GM12878 (cell line): ENCODE measurements around the gene PADI3. TPM values are rescaled to one million over a fixed set of nuclear protein-coding genes. Genes with fewer than 3 reads are reported as not detected.

Source experiments
- BHLHE40 ChIP-seq, 2 experiments: fragments of 450-650 bp in 1 of 2; IDR thresholded peaks; 2 replicates each; pipeline ENCODE4 v1.6.1; 2011 to 2017; ENCODE audit warnings: low read depth in 2 of 2, borderline replicate concordance in 1 of 2, improper control_type of control experiment in 1 of 2, low read length in 1 of 2, mild to moderate bottlenecking in 1 of 2
- CUX1 ChIP-seq: IDR thresholded peaks from 2 replicates; pipeline ENCODE4 v1.6.1; 2012; ENCODE audit warnings: improper control_type of control experiment, low read depth, low read length; ENCODE audit not compliant: insufficient replicate concordance
- FOS ChIP-seq: IDR thresholded peaks from 3 replicates; pipeline ENCODE4 v1.6.1; 2011; ENCODE audit warnings: borderline replicate concordance; ENCODE audit not compliant: insufficient read length; ENCODE audit errors: extremely low read depth
- LARP7 ChIP-seq: fragments of 450-650 bp; IDR thresholded peaks from 2 replicates; pipeline ENCODE4 v1.6.1; 2017; ENCODE audit warnings: mild to moderate bottlenecking
- PKNOX1 ChIP-seq: fragments of 450-650 bp; IDR thresholded peaks from 2 replicates; pipeline ENCODE4 v1.6.1; 2016; ENCODE audit warnings: mild to moderate bottlenecking
- RFX5 ChIP-seq: IDR thresholded peaks from 2 replicates; pipeline ENCODE4 v1.6.1; 2011; ENCODE audit warnings: low read depth, low read length, improper control_type of control experiment
- TCF12 ChIP-seq: IDR thresholded peaks from 2 replicates; pipeline ENCODE4 v1.6.1; 2011; ENCODE audit warnings: low read depth, mild to moderate bottlenecking, low read length
- ZBTB11 ChIP-seq: fragments of 450-650 bp; formaldehyde crosslinking; IDR thresholded peaks from 2 replicates; pipeline ENCODE4 v1.5.0; 2022; ENCODE audit warnings: mild to moderate bottlenecking, missing genetic modification characterization
- ZBTB4 ChIP-seq: fragments of 450-650 bp; formaldehyde crosslinking; IDR thresholded peaks from 2 replicates; pipeline ENCODE4 v1.4.0; 2022; ENCODE audit warnings: mild to moderate bottlenecking, moderate library complexity
- ZNF24 ChIP-seq: fragments of 450-650 bp; IDR thresholded peaks from 2 replicates; pipeline ENCODE4 v1.6.1; 2017; ENCODE audit warnings: antibody characterized with exemption, mild to moderate bottlenecking
- polyA plus RNA-seq, 11 experiments: library from polyadenylated mRNA; depleted of rRNA in 4 of 11; unstranded in 6 of 11; stranded (reverse) in 5 of 11; fragments of >200 nt; fragmentation: Nextera tagmentation in 4 of 11; fragmentation: Illumina TruSeq in 1 of 11; extraction: Ambion mirVana in 4 of 11; extraction: Trizol in 1 of 11; gene quantifications; 1 replicate in 1 of 11; 2 replicates in 10 of 11; pipeline versions ENCODE4 v1.2.1 to v1.2.3, GENCODE V29; 2011 to 2016; ENCODE audit warnings: inconsistent platforms in 2 of 11, missing spikeins in 2 of 11, low read depth in 1 of 11
- total RNA-seq, 4 experiments: library from RNA; depleted of rRNA in 3 of 4; stranded (reverse); fragments of >200 nt in 3 of 4; fragmentation: Illumina TruSeq in 1 of 4; extraction: Trizol in 1 of 4; gene quantifications; 2 replicates each; pipeline versions ENCODE4 v1.2.1 to v1.2.3, GENCODE V29; 2013 to 2021

Gene PADI3
- total and polyA plus RNA-seq, 10 of the 15 experiments (the other 5 are each of a cell fraction or from before 2014, with no cell fraction given) = 0.01 TPM; not detected in 9

- no peak for TF ChIP-seq CUX1
- TF ChIP-seq RFX5 = no peak
- no peak for TF ChIP-seq PKNOX1
- TF ChIP-seq ZBTB11 (CRISPR knock-in tag) = no peak
- TF ChIP-seq LARP7 = no peak
- no peak for TF ChIP-seq TCF12
- no peak for TF ChIP-seq ZNF24
- no peak for TF ChIP-seq ZBTB4 (CRISPR knock-in tag)
- TF ChIP-seq FOS = no peak
- no peak for TF ChIP-seq BHLHE40 (IDR thresholded peaks at IDR 0.05; ENCODE audit: borderline replicate concordance in 1 of 2, low read depth in 2 of 2, low read length in 1 of 2)
Observed at GRCh38 chr1:17216078-17216477, 32.8 kb upstream of the PADI3 start (continued).
